Loucy (cell line): ENCODE data around the gene ZSWIM2.

Experiments used
- H2AFZ ChIP-seq: fragments of 200-600 bp; sonication (generic); 2 replicates; pipeline ENCODE4 v1.6.0; 2016; ENCODE audit warnings: antibody characterized with exemption, mild to moderate bottlenecking, low read length, moderate library complexity
- H3F3A ChIP-seq: fragments of 200-600 bp; 2 replicates; pipeline ENCODE4 v1.6.0; 2016; ENCODE audit warnings: antibody characterized with exemption, low read depth, mild to moderate bottlenecking
- H3K27me3 ChIP-seq: fragments of 200-600 bp; sonication (generic); 2 replicates; pipeline ENCODE4 v1.6.1; 2014; ENCODE audit warnings: low read length, mild to moderate bottlenecking; ENCODE audit not compliant: insufficient read depth, poor library complexity, severe bottlenecking
- H3K36me3 ChIP-seq: fragments of 200-600 bp; sonication (generic); 2 replicates; pipeline ENCODE4 v1.6.1; 2016; ENCODE audit warnings: low read length; ENCODE audit not compliant: insufficient read depth
- H3K4me1 ChIP-seq: fragments of 200-600 bp; sonication (generic); 2 replicates; pipeline ENCODE4 v1.5.1; 2014; ENCODE audit warnings: low read length, mild to moderate bottlenecking; ENCODE audit not compliant: insufficient read depth, poor library complexity, severe bottlenecking
- H3K4me2 ChIP-seq: fragments of 200-600 bp; sonication (generic); 2 replicates; pipeline ENCODE4 v1.6.0; 2014; ENCODE audit warnings: antibody characterized with exemption, low read length, low read depth, mild to moderate bottlenecking; ENCODE audit not compliant: poor library complexity, severe bottlenecking
- H3K4me3 ChIP-seq: fragments of 200-600 bp; sonication (generic); 2 replicates; pipeline ENCODE4 v1.5.1; 2014; ENCODE audit warnings: low read length, mild to moderate bottlenecking, mixed read lengths; ENCODE audit not compliant: poor library complexity, severe bottlenecking
- H3K79me2 ChIP-seq: fragments of 200-600 bp; sonication (generic); 2 replicates; pipeline ENCODE4 v1.6.1; 2014; ENCODE audit warnings: low read length; ENCODE audit not compliant: insufficient read depth
- H3K9ac ChIP-seq: fragments of 200-600 bp; sonication (generic); 2 replicates; pipeline ENCODE4 v1.6.0; 2014; ENCODE audit warnings: mild to moderate bottlenecking, low read depth, low read length, moderate library complexity; ENCODE audit not compliant: poor library complexity, severe bottlenecking
- H3K9me2 ChIP-seq: fragments of 200-600 bp; sonication (generic); replicated peaks from 2 replicates; pipeline ENCODE4 v1.6.1; 2016; ENCODE audit warnings: low read depth, low read length, mixed read lengths
- H3K9me3 ChIP-seq: fragments of 200-600 bp; sonication (generic); 2 replicates; pipeline ENCODE4 v1.6.1; 2014; ENCODE audit warnings: mild to moderate bottlenecking, antibody characterized with exemption, low read length, low read depth; ENCODE audit not compliant: insufficient read depth
- H4K20me1 ChIP-seq: fragments of 200-600 bp; sonication (generic); 2 replicates; pipeline ENCODE4 v1.6.0; 2014; ENCODE audit warnings: antibody characterized with exemption, low read length, mild to moderate bottlenecking; ENCODE audit not compliant: insufficient read depth, poor library complexity, severe bottlenecking
- CTCF ChIP-seq: fragments of 200-600 bp; sonication (generic); conservative IDR thresholded peaks from 2 replicates; pipeline ENCODE4 v1.5.1; 2014; ENCODE audit warnings: mild to moderate bottlenecking, antibody characterized with exemption, low read length
- EZH2phosphoT487 ChIP-seq: fragments of 200-600 bp; IDR thresholded peaks from 2 replicates; pipeline ENCODE4 v1.6.1; 2018; ENCODE audit warnings: antibody characterized with exemption, mild to moderate bottlenecking, moderate library complexity, borderline replicate concordance

Gene ZSWIM2

GRCh38 chr2:186894478-186894877 is 45.5 kb upstream of the ZSWIM2 start:
- Histone ChIP-seq H3K4me3 (no peak overlapping the region), H3K9me3 (no peaks in the 10 kb centered on the region), H3K9me2 (no peaks in the 10 kb centered on the region), H3K79me2 (no peaks in the 10 kb centered on the region), H3K4me2 (no peak overlapping the region), H4K20me1 (no peaks in the 10 kb centered on the region), H3K4me1 (no peaks in the 10 kb centered on the region), H3K36me3 (no peaks in the 10 kb centered on the region), H3F3A (no peaks in the 10 kb centered on the region), H3K27me3 (no peaks in the 10 kb centered on the region), H2AFZ (no peak overlapping the region), H3K9ac (no peak overlapping the region)
- no peak for TF ChIP-seq EZH2phosphoT487
- no peak for TF ChIP-seq CTCF

- TF ChIP-seq EZH2phosphoT487: no peak
- TF ChIP-seq CTCF: no peak
- H3F3A ChIP-seq: no peaks in the 10 kb centered on the region
- H3K36me3 ChIP-seq: no peaks in the 10 kb centered on the region
- no peaks in the 10 kb centered on the region for H3K9me2 ChIP-seq
- peaks cover 7% of the 10 kb centered on the region for H3K4me1 ChIP-seq
- H3K4me2 ChIP-seq: no peak overlapping the region
- no peaks in the 10 kb centered on the region for H3K79me2 ChIP-seq
- no peak overlapping the region for H3K9ac ChIP-seq
- no peaks in the 10 kb centered on the region for H3K27me3 ChIP-seq
- no peaks in the 10 kb centered on the region for H3K9me3 ChIP-seq
- H3K4me3 ChIP-seq: no peak overlapping the region
- no peaks in the 10 kb centered on the region for H4K20me1 ChIP-seq
- no peak overlapping the region for H2AFZ ChIP-seq
Measured at GRCh38 chr2:186892821-186893220, 43.9 kb upstream of the ZSWIM2 start.

GRCh38 chr2:186891185-186891621 is 42.2 kb upstream of the ZSWIM2 start:
- no peaks in the 10 kb centered on the region for H3K27me3 ChIP-seq
- H3K4me3 ChIP-seq: no peak overlapping the region
- no peak overlapping the region for H3K4me2 ChIP-seq
- H3K79me2 ChIP-seq: no peaks in the 10 kb centered on the region
- no peaks in the 10 kb centered on the region for H3K9me3 ChIP-seq
- H3F3A ChIP-seq: no peaks in the 10 kb centered on the region
- no peaks in the 10 kb centered on the region for H4K20me1 ChIP-seq
- H2AFZ ChIP-seq: no peak overlapping the region
- no peaks in the 10 kb centered on the region for H3K36me3 ChIP-seq
- no peaks in the 10 kb centered on the region for H3K9me2 ChIP-seq
- no peak for TF ChIP-seq EZH2phosphoT487
- TF ChIP-seq CTCF: no peak
- no peak overlapping the region for H3K9ac ChIP-seq
- H3K4me1 ChIP-seq: peaks cover 23% of the 10 kb centered on the region
